ENCODE results near the gene LY6G6D. TPM values are rescaled to one million over a fixed set of nuclear protein-coding genes. Genes with fewer than 3 reads are reported as not detected.

The LY6G6D gene
- total and polyA plus RNA-seq, 2 of the 13 experiments (the other 11 are each of a cell fraction or from before 2014, with no cell fraction given): not detected

- TF ChIP-seq RBM39 (IDR thresholded peaks at IDR 0.05; ENCODE audit: low read depth, low read length, poor library complexity, severe bottlenecking) (peak; percentile 76), RCOR2 (CRISPR knock-in tag; IDR thresholded peaks at IDR 0.05) (no peak; the same call in 1 of the 2 replicates), ZNF256 (CRISPR knock-in tag; conservative IDR thresholded peaks at IDR 0.05) (no peak), ZNF430 (CRISPR knock-in tag; IDR thresholded peaks at IDR 0.05) (peak; percentile 8; the same call in 1 of the 2 replicates), ZBTB14 (CRISPR knock-in tag; IDR thresholded peaks at IDR 0.05) (no peak), ZNF674 (CRISPR knock-in tag; IDR thresholded peaks at IDR 0.05; ENCODE audit: low read depth) (no peak), NFRKB (IDR thresholded peaks at IDR 0.05) (no peak), FUBP1 (CRISPR knock-in tag; IDR thresholded peaks at IDR 0.05; ENCODE audit: borderline replicate concordance) (no peak), EZH2 (conservative IDR thresholded peaks at IDR 0.05; ENCODE audit: low read depth, low read length) (no peak), HNRNPL (IDR thresholded peaks at IDR 0.05; ENCODE audit: low read depth, low read length) (peak; percentile 47; the same call in 1 of the 2 replicates), ZNF44 (CRISPR knock-in tag; IDR thresholded peaks at IDR 0.05) (no peak), SSRP1 (CRISPR knock-in tag; IDR thresholded peaks at IDR 0.05) (no peak), NFE2 (CRISPR knock-in tag; IDR thresholded peaks at IDR 0.05) (no peak), SIX4 (CRISPR knock-in tag; IDR thresholded peaks at IDR 0.05) (peak; percentile 63), ZNF562 (CRISPR knock-in tag; IDR thresholded peaks at IDR 0.05; ENCODE audit: borderline replicate concordance) (no peak), HOXA9 (CRISPR knock-in tag; IDR thresholded peaks at IDR 0.05; ENCODE audit: borderline replicate concordance) (no peak; the same call in 1 of the 2 replicates), TEAD3 (CRISPR knock-in tag; optimal IDR thresholded peaks at IDR 0.05; ENCODE audit: borderline replicate concordance) (peak; percentile 45), IKZF1 (IDR thresholded peaks at IDR 0.05) (no peak), ZNF543 (CRISPR knock-in tag; IDR thresholded peaks at IDR 0.05) (peak; percentile 73; the same call in 1 of the 2 replicates)
- TF ChIP-seq, protein P1, sequence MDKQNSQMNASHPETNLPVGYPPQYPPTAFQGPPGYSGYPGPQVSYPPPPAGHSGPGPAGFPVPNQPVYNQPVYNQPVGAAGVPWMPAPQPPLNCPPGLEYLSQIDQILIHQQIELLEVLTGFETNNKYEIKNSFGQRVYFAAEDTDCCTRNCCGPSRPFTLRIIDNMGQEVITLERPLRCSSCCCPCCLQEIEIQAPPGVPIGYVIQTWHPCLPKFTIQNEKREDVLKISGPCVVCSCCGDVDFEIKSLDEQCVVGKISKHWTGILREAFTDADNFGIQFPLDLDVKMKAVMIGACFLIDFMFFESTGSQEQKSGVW (CRISPR knock-in tag; IDR thresholded peaks at IDR 0.05; ENCODE audit: borderline replicate concordance): no peak
- TF ChIP-seq, protein P2, sequence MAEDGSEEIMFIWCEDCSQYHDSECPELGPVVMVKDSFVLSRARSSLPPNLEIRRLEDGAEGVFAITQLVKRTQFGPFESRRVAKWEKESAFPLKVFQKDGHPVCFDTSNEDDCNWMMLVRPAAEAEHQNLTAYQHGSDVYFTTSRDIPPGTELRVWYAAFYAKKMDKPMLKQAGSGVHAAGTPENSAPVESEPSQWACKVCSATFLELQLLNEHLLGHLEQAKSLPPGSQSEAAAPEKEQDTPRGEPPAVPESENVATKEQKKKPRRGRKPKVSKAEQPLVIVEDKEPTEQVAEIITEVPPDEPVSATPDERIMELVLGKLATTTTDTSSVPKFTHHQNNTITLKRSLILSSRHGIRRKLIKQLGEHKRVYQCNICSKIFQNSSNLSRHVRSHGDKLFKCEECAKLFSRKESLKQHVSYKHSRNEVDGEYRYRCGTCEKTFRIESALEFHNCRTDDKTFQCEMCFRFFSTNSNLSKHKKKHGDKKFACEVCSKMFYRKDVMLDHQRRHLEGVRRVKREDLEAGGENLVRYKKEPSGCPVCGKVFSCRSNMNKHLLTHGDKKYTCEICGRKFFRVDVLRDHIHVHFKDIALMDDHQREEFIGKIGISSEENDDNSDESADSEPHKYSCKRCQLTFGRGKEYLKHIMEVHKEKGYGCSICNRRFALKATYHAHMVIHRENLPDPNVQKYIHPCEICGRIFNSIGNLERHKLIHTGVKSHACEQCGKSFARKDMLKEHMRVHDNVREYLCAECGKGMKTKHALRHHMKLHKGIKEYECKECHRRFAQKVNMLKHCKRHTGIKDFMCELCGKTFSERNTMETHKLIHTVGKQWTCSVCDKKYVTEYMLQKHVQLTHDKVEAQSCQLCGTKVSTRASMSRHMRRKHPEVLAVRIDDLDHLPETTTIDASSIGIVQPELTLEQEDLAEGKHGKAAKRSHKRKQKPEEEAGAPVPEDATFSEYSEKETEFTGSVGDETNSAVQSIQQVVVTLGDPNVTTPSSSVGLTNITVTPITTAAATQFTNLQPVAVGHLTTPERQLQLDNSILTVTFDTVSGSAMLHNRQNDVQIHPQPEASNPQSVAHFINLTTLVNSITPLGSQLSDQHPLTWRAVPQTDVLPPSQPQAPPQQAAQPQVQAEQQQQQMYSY (CRISPR knock-in tag; IDR thresholded peaks at IDR 0.05): no peak
- TF ChIP-seq, protein P3, sequence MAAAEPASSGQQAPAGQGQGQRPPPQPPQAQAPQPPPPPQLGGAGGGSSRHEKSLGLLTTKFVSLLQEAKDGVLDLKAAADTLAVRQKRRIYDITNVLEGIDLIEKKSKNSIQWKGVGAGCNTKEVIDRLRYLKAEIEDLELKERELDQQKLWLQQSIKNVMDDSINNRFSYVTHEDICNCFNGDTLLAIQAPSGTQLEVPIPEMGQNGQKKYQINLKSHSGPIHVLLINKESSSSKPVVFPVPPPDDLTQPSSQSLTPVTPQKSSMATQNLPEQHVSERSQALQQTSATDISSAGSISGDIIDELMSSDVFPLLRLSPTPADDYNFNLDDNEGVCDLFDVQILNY (CRISPR knock-in tag; conservative IDR thresholded peaks at IDR 0.05): no peak
Observed at GRCh38 chr6:31702819-31703716, 12.1 kb upstream of the LY6G6D start, which contains the start of gene ABHD16A (continued).

Measured in HepG2 (cell line).